ENCODE data around the gene SULT6B1. TPM values are rescaled to one million over a fixed set of nuclear protein-coding genes. Genes with fewer than 3 reads are reported as not detected.

The SULT6B1 gene, protein sequence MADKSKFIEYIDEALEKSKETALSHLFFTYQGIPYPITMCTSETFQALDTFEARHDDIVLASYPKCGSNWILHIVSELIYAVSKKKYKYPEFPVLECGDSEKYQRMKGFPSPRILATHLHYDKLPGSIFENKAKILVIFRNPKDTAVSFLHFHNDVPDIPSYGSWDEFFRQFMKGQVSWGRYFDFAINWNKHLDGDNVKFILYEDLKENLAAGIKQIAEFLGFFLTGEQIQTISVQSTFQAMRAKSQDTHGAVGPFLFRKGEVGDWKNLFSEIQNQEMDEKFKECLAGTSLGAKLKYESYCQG
- total RNA-seq, result not detected in 2 replicates

DNA sequence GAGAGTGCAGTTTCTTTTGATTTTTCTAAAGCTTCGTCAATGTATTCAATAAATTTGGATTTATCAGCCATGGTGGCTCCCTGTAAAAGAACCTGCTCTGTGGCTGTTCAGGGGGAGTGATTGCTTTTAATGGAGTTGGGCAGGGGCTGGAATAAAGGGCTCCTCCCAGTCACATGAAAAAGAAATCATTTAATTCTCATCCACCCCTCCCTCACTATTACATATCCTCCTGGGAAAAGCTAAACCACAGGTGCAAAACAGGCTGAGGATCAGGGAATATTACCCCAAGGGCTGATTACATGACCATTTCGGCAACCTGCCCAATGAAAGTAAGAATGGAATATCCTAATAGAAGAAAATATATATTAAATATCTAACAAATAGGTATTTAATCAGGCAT, at the start of gene SULT6B1:
Gene SULT6B1 (minus strand): TSS at position 101 of the 400 bp plus-strand sequence. CDS start 30 bp downstream, at position 71.

DNA sequence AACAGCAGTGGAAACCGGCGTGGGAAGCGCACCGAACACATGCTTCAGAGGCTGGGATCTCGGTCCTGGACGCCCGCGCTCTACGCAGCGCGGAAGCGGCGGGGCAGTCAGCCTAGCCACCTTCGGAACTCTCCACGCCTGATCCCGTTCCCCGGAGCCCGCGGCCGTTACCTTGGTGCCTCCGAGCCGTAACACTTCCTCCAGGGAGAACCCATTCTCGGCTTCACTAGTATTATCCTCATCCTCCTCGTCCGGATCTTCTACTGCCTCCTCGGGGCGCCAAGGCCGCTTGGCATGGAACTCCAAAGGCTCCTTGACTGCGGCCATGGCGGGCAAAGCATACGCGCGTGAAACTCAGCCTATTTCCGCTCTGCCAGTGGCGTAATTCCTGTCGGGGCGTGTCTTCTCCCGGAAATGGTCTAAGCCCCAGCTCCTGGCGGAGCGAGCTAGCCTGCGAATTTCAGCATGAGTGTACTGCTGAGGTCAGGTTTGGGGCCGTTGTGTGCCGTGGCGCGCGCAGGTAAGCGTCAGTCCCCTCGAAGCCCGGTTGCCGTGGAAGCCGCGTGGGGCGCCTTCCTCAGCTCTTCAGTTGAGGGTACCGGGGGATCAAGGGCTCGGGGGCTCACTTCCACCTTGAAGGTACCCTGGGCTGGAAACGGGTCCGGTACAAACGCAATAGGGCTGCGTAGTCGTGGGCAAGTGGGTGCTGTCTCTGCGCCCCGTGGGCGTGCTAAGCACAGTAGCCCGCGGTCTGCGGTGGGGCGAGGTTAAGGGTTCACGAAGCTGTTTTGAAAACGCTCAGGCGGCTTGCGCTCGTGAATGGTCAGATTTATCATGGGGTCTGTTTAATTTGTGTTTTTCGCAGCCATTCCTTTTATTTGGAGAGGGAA, 43.0 kb upstream of the SULT6B1 start, which contains the start of the genes CEBPZ and NDUFAF7:
Gene CEBPZ (minus strand): TSS at position 356 of the 890 bp plus-strand sequence. CDS start 29 bp downstream, at position 327.
Gene NDUFAF7 (plus strand): TSS at position 418 of the 890 bp plus-strand sequence. CDS start 48 bp downstream, at position 466.

DNA sequence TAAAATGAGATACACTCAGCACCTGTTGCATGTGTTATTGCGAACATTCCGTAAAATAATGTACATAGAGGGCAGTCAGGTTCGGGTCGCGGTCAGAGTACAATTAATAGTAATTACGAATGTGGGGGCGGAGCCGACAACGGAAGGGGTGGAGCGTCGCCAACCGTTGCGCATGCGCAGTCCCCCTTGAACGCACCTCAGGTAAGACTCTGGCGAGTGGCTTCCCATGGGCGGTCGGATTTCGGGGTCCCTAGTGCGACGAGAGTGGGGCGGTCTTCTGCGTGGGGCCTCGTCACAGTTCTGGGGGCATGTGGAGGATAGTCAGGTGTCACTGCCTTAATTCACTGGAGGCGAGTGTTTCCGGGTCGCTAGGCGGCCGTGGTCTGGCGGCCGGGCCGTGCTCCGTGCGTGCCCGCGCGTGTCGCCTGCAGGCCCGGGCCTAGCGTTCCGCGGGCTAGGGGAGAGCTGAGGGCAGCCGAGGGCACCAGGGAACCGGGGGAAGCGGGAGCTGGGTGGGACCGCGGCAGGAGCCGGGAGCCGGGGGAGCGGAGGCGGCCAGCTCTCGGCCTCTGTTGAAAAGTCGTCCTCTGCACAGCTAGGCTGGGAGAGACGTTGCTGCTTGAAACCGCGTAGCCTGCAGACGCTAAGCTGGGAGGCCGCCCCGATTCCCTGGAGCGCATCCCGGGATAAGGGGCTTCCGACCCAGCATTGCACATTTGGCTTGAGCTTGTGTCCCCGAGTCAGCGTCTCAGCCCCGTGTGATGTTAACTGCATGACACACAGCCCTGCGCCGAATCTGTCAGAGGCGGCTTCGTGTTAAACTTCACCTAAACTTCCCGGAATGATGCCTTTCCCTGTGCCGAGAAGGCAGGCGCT, 8.1 kb upstream of the SULT6B1 start, which contains the start of gene CEBPZOS:
Gene CEBPZOS (plus strand): TSS at position 177 of the 876 bp plus-strand sequence. CDS start 3,209 bp downstream, outside the sequence.

DNA sequence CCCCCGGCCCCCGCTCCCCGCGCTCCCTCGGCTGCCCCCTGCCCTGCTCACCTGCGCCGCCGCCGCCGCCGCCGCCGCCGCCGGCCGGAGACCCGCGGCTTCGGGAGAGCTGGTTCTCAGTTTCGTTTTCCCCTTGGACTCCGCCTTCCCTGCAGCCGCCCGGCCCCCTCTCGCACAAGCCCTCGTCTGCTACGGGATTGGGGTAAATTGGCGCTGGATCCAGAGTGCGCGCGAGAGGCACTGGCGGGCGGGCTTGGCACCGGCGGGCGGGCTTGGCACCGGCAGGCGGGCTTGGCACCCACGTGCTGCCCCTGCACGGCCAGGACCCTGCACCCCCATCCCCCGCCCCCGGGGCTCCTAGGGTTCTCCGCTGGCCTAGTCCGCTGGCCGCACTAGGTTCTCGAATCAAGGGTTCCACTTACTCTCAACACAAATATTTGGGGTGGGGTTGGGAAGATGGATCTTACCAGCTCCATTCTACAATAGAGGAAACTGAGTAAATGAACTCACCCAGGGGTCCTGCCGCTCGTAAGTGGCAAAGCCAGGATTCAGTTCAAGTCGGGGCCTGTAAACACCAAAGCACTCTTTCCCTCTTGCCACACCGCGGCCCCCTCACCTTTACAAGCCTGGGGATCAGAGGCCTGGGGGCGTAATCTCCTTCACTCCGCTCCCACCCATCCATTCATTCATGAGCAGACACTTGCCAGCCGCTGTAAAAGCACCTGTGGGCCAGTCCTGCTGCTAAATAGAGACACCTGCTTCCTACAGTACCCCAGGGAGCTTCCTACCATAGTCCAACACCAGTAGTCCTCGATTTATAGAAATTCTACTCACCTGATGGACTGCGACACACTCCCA, 31.4 kb downstream of the SULT6B1 start, which contains the start of gene EIF2AK2:
Gene EIF2AK2 (minus strand): TSS at position 124 of the 858 bp plus-strand sequence. CDS start 9,174 bp downstream, outside the sequence.

Other genes starting within 250 kb of the SULT6B1 start
- gene STRN, start 222.1 kb downstream of the SULT6B1 start, total RNA-seq, result 10.1 and 11.7 TPM in 2 replicates
- 13.8 and 13.9 TPM in 2 replicates for gene HEATR5B, start 104.3 kb downstream of the SULT6B1 start, total RNA-seq
- 3.2 and 3.7 TPM in 2 replicates for gene GPATCH11, start 104.2 kb downstream of the SULT6B1 start, total RNA-seq
- gene EIF2AK2, start 31.7 kb downstream of the SULT6B1 start, total RNA-seq, result 13.4 and 21.9 TPM in 2 replicates
- 6.5 and 15.4 TPM in 2 replicates for gene CEBPZOS, start 7.8 kb upstream of the SULT6B1 start, total RNA-seq
- gene CEBPZ, start 42.9 kb upstream of the SULT6B1 start, total RNA-seq, result 41.5 and 54.3 TPM in 2 replicates
- gene NDUFAF7, start 43.0 kb upstream of the SULT6B1 start, total RNA-seq, result 14.0 and 15.9 TPM in 2 replicates
- 44.3 and 46.2 TPM in 2 replicates for gene PRKD3, start 136.2 kb upstream of the SULT6B1 start, total RNA-seq
- gene QPCT, start 156.0 kb upstream of the SULT6B1 start, total RNA-seq, result 1.9 and 8.8 TPM in 2 replicates

Measured in bronchial smooth muscle cell (primary cell).